HG03108 (cell line): ENCODE data around the gene FLII.
"Not testable (repeated sequence)": the region's sequence is repeated elsewhere in the genome, so short reads cannot be mapped to it uniquely, and the experiment has no call there.

Experiments used
- ATAC-seq: cut with Tn5 transposase; IDR thresholded peaks from one replicate; pipeline ENCODE4 v1.9.1; 2021; ENCODE audit warnings: moderate library complexity; ENCODE audit not compliant: unreplicated experiment

Gene FLII

DNA sequence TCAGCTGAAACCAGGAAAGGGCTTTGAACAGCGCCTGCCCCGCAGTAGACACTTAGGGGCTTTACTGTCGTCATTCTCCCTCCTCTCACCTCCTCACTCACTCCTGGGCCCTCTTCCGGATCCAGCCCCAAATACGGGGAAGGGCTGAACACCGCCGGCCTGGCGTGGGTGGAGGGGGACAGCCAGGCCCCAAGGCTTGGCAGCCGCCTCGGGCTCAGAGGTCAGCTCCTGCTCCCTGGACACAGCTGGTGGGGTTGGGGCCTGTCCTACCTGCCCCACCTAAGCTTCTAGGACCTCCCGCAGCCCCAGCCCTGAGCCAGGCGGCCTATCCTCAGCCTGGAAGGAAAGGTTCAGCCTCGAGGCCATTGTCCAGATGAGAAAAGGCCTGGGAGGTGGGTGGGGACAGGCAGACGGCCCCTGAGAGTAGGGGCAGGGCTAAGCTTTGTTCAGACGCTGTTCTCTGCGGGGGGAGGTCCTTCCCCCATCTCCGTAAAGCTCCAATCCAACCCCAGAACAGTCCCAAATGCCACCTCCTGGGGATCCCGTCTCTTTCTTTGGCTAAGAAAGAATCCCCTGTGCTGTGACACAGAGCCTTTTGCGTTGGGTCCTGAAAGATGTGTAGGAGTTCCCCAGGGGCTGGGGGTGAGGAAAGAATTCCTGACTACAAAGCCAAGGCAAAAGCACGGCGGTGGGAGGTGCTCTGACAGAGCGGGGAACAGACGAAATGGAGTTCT, 34.0 kb downstream of the FLII start:
- ATAC-seq, result no peak

DNA sequence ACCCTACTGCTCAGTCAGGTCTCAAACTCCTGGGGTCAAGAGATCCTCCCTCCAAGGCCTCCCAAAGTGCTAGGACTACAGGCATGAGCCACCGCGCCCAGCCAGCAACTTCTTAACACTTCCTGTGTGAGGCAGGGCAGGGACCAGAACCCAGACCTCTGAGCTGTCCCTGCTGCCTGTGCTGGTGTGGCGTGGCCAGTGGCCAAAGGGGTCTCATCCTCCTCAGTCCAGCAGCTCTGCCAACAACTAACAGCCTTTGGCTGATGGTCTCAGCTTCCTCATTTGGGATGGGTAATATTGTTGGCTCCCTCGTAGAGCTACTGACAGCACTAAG, 34.5 kb downstream of the FLII start:
- ATAC-seq, result no peak

DNA sequence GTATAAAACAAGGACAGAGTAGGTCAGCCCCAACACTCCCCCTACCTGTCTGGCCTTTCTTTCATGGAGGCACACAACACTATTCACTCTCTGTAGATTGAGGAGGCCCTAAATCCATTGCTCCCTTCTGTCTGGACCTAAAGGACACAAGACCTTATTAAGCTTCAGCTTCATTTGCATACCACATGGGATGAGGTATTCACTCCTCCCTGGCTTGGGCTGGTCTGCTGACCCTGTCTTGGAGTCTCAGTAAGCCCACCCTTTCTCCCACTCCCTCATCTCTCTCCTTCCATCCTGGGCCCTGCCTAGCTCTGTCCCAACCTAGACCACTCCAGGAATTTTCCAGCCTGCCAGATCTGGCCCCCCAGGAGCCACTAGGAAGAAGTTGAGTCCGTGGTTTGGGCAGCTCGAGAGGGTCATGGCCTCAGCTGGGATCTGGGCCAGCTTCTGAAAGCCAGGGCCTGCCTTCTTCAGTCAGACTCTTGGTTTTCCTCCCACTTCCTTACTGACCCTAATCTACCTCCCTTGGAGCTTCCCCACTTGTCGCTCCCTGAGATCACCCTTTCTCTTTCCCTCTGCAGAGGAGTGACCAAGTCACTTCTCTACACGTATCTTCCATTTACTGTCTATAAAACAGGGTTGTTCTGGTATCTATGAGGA, 39.7 kb downstream of the FLII start:
- no peak for ATAC-seq

DNA sequence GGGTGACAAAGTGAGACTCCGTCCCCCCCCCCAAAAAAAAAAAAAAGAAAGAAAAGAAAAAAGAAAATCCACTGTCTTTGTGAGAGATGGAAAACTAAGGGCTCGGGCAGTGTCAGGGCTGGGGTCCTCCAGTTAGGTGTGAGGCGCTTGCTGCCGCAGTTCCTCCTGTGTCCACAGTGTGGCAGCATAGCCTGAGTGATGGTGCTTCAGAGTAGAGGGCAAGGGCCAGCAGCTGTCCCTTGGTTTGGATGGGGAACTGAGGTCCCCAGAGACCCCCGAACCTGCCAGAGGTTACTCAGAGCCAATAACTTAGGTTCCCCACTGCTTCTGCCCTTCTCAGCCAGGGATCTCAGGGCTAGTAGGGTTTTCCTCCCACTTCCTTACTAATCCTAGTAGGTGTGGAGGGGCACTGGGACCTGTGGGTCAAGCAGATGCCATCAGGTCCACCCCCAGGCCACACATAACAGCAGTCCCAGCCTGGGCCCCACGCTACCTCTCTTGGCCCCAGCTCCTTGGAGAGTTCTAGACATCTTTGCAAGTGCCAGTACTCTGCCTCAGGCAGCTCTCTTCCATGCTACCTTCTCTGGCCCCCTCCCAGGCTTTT, 41.0 kb downstream of the FLII start:
- no peak for ATAC-seq

DNA sequence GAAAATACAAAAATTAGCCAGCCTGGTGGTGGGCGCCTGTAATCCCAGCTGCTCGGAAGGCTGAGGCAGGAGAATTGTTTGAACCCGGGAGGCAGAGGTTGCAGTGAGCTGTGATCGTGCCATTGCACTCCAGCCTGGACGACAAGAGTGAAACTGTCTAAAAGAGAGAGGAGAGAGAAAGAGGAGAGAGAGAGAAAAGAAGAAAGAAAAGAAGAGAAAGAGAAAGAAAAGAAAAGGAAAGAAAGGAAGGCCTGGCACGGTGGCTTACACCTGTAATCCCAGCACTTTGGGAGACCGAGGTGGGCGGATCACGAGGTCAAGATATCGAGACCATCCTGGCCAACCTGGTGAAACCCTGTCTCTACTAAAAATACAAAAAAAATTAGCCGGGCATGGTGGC, 41.6 kb downstream of the FLII start:
- ATAC-seq, result not testable (repeated sequence)

DNA sequence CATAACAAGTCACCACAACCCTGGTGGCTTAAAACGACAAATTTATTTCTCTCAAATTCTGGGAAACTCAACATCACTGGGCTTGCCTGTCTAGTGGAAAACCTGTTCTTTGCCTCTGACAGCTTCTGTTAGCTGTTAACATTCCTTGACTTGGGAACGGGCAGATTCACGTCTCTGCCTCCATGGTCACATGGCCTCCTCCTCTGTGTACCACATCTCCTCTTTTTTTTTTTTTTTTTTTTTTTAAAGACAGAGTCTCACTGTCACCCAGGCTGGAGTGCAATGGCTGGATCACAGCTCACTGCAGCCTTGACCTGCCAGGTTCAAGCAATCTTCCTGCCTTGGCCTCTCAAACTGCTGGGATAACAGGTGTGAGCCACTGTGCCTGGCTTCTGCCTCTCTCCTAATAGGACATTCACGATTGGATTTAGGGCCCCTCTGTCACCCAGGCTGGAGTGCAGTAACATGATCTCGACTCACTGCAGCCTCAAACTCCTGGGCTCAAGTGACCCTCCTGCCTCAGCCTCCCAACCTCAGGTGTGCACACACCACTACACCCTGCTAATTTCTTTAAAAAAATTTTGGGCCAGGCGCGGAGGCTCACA, 44.8 kb downstream of the FLII start:
- ATAC-seq, result no peak

DNA sequence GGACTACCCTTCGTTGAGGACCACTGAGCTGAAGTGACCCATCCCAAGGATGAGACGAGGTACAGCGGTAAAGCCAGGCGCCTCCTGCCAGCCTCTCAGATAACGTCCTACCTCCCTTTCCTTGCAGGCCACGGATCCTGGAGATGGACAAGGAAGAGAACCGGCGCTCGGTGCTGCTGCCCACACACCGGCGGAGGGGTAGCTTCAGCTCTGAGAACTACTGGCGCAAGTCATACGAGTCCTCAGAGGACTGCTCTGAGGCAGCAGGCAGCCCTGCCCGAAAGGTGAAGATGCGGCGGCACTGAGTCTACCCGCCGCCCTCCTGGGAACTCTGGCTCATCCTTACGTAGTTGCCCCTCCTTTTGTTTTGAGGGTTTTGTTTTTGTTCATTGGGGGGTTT, 50.4 kb downstream of the FLII start:
- ATAC-seq, result no peak

DNA sequence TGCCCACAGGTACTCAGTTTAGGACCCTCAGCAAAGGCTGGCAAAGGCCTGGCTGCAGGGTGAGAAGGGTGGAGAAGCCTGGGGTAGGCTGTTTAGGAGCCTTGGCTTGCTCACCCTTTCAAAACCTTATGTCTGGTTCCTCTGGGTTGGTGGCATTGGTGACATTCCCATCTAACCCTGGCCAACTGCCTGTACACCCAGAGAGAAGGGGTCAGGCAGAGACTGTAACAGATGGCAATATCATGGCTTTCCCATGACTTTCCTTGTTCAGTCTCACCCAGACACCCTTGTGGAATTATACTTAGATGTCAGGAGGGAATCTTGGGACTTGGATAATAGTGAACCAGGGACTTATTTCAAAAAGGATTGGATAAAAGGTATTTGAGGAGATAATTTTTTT, 51.6 kb downstream of the FLII start:
- ATAC-seq, result no peak

DNA sequence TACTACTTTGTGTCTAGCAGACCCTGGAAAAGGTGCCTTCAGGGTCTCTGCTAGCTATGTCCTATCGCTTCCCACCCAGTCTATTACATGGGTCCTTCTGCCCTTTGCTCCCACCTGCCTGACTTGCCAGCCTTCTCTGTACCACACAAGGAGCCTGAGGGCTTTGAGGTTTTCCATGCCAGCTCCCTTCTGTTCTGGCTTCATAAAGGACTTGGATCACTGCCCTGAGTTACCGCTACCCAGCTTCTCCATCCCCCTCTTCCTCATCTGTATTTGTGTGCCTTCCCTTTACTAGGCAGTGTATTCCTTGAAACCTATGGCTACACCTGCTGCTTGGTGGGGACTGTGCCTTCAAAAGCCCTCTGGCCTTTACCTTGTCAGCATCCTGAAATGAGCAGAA, 52.7 kb downstream of the FLII start:
- ATAC-seq, result no peak

DNA sequence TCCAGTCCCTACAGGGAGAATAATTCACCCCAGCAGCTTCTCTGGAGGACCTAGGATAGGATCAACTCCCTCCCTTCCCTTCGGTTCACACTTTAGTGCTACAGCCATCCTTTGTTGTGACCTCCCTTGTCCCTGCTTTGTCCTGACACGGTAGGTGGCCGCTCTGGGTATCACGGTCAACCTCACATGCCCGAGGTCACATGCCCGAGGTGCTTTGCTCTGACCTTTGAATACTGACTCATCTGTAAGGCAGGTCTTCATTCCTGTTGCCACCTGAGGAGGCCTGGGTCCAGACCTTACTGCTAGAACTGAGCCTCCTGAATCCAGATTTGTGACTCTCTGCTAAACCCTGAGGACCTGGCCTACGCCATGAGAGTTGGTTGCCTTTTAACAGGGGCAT, 55.2 kb downstream of the FLII start:
- ATAC-seq, result no peak

DNA sequence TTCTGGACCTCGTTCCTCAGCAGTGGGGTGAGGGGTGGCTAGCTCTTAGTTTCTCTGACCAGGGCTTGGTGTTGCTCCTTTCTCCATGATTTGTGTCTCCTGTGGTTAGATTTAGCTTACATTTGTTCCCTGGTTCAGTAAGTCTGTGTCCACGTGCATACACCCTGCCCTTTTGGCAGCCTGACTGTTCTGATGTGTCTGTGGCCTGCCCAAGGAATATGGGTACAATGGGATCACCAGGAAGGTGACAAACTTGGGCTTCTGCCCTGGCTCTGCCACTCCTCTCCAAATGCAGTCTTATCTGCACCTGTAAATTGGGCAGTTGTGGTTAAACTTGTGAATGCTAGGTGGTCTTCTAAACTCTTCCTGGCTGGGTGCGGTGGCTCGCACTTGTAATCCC, 57.4 kb downstream of the FLII start:
- no peak for ATAC-seq

DNA sequence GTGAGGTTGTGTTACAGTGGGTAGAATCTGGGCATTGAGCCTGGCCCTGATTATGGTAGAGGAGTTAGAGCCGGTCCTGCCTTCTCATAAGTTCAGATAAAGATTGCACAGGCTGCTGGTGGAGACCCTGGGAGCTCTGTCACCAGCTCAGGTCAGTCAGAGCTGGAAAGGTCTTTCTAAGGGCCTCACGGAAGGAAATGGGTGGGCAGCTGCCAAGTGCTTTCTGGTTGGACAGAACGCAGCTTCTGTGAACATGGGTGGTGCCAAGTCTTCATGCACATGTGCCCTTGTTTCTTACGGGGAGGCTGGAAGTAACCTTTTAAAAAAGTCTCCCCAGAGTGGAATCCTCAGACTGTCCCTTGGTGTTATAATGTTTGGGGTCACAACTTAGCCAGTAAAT, 60.0 kb downstream of the FLII start:
- no peak for ATAC-seq

DNA sequence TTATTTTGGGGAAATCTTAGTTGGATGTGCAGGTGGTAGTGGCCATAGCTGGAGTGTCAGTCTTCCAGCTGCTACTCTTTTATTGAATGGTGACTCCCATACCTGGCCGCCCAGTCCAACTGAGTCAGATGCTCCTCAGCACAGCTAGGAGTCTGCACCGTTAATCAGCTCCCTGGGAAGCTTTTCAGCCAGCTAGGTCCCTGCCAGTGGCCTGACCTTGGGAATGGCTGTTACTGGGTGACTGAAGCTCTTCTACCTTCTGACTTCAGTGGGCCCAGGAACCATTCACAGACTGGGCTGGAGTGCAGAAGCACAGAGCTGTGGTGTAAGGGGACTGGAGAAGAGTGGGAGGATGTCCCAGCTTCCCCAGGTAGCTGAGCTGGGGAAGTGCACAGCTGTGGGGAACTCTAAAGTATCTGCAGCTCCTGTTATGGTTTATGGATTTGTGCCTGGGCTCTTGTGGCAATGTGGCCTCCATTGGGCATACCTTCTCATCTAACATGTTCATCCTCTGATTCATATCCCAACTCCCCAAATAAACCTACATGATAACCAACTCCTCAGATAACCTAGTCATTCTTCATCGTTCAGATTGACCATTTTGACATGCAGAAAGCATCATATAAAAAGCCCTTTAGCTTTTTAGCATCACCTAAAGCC, 60.9 kb downstream of the FLII start:
- no peak for ATAC-seq

DNA sequence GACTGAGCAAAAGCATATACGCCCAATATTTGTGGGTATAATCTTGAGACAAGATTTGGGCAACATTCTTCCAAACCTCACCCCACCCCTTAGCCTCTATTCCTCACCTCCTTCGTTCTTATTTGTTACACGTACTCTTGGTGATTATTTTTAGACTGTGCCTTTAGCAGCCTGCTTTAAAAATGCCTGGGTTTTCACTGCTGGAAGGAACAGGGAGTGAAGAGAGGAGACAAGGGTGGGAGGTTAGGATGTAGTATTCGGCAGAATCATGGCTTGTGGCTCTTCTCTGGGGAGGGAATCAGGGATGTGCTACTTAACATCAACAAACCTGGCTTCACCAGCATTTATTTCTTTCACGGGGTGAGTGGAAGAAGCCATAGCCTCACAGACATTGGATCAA, 63.3 kb downstream of the FLII start:
- ATAC-seq, result no peak
